ENCODE measurements around the gene ORM1.
"Not testable (repeated sequence)": the region's sequence is repeated elsewhere in the genome, so short reads cannot be mapped to it uniquely, and the experiment has no call there.

Gene ORM1

GRCh38 chr9:114322831-114323531 lies at the start of gene ORM1:
Gene ORM1, plus strand, starts transcription at chr9:114323098. Its CDS starts 36 bp downstream, at chr9:114323134.
- not testable (repeated sequence) for DNase-seq

DNA sequence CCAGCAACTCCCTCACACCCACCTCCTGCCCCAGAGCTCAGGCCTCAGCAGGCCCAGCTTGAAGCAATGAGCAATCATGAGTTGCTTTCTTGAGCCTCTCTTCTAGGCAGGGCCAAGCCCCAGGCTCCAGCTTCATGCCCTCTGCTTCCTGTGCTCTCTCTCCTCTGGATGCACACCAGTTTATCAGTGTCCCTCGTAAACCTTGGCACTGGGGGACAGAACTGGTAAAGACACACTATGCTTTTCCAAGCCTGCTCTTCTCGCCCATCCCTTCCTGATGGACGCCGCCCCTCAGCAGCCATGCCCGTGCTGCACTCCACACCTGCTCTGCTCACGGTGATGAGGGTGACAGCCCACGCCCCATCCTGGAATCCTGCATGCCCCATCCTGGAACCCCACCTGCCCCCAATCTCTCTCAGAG lies 49.4 kb upstream of the ORM1 start:
- DNase-seq = no peak

DNA sequence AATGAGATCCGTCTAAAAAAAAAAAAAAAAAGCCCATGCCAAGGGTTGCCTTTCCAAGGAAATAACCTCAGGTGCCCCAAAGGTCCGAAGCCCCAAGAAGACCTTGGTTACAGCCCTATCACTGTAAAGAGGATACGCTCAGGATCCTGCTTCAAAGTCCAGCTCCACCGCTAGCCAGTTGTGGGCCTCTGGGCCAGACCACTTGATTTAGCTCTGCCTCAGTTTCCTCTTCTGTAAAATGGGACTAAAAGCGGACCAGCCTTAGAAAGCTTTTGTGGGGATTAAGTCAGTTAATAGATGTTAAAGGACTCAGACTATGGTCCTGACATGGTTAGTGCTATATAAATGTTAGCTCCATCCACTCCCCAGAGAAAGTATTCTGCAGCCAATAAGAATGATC lies 48.7 kb upstream of the ORM1 start:
- DNase-seq = no peak

GRCh38 chr9:114275246-114276004 lies 47.5 kb upstream of the ORM1 start:
- no peak for DNase-seq

GRCh38 chr9:114276908-114277821 lies 45.7 kb upstream of the ORM1 start:
- no peak for DNase-seq

- no peak for DNase-seq
These were observed 44.5 kb upstream of the ORM1 start for GRCh38 chr9:114278356-114278755.

DNA sequence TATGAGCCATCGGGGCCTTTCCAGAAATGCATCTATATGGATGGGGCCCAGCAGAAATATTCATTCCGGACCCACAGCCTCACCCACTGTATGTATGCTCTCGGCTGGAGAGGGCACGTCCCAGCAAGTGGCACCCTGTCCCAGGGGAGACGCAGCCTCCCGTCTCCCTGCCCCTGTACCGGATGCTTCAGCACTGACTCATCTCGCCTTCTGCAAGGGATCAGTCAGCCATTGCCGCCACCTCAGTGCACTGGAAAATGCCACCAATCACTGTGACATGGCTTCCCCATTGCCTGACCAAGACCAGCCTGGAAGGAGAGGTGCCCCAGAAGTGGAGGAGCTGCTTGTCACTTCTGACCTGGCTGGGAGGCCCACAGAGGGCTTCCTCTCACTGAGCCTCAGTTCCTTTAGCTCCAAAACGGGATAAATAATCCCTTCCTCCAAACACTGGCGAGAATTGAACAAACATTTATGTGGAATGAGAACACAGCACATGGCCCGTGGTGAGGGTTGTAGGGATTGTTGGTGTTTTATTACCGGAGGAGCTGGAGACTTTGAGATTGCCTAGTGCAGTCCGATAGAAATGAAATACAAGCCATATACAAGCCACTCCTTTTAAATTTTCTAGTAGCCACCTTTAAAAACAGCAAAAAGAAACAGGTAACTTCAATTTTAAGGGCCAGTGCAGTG lies 43.9 kb upstream of the ORM1 start:
- DNase-seq = no peak

- DNase-seq = no peak
These were observed 43.2 kb upstream of the ORM1 start for GRCh38 chr9:114279693-114280092.

DNA sequence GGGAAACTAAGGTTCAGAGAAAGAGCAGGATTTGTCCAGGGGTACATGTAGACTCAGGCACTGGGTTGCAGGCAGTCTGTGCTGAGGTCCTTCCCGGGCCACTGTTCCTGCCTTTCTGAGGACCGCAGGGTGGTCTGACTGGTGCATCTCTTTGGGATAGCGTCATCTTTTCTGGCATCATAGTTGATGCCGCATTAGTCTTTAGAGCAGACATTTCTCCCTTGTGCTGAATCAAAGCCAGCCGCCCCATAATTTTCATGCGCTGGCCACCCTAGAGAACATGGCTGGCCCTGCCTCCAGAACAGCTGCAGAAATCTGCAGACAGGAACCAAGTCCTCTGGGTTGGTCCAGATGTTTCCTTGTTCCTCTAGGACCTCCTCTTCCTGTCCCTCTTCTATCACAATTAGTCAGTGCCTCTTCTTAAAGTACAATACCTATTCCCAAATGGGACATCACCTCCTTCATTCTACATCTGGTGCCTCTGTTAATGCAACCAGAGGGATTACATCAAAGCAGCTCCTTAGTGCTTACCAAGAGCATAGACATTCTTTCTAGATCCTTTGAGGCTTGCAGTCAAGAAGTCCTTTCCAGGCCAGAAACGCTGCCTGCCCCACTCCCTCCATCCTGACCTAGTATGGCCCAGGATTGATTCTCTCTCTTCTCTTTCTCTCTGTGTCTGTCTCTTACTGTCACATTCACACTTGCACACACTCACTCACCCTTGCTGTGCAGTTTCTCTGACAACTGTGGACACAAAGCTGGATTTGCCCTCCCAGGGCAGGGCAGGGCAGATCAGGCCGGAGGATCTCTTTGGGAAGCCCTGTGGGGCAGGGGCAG lies 42.0 kb upstream of the ORM1 start:
- DNase-seq = no peak

- no peak for DNase-seq
These were observed 41.3 kb upstream of the ORM1 start for GRCh38 chr9:114281473-114282103.

DNA sequence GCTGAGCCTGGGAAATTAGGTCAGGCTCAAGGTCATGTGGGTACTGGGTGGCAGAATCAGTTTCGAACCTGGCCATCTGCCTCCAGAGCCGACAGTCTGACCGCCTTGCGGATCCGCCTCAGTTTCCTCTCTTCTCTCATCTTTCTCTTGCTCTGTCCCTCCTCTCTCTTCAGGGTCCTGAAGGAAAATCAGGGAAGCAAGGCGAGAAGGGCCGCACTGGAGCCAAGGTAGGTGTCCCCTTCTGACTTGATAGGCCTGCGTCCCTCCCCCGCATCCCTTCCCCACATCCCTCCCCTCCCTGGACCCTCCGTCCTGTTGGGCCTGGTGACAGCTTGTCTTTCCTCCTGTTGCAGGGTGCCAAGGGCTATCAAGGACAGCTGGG lies 40.8 kb upstream of the ORM1 start:
- no peak for DNase-seq

DNA sequence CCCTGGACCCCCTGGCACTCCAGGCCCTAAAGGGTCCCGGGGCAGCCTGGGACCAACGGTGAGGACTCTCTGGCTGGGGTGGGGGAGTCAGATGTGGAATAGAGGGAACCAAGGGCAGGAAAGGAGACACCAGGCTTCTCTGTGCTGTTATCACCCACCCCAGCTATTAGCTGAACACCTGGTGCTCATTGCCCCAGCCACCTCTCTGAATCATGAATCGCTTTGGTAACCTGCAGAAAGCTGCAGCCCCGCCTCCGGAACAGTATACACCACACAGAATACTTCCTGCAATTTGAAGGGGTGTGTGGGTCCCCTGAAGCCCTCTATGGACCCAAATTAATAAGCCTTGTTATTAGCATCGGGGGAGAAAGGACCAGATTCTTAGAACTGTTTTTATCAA lies 40.4 kb upstream of the ORM1 start:
- no peak for DNase-seq

GRCh38 chr9:114282926-114283325 lies 40.0 kb upstream of the ORM1 start:
- no peak for DNase-seq

DNA sequence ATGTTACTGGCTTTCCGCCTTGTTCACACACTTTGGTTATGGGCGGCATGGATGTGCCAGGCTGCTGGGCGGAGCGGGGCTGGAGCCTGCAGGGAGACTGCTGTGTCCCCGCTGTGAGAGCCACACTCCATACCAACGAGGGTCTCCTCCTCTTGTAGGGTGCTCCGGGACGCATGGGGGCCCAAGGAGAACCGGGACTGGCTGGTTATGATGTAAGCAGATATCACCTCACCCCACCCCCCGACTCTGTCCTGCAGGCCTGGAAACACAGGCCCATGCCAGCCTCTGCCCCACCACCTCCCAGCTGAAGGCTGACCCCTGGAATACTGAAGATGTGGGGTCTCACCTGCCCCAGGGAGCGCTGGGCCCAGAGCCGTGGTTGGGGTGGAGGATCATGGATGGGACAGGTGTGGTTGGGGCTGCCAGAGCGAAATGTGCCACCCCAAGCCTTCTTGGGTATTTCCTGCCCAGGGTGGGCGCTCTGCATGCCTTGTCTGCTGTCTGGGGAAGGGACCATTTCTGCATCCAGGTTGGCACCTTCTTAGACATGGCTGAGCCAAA lies 39.3 kb upstream of the ORM1 start:
- DNase-seq = no peak

DNA sequence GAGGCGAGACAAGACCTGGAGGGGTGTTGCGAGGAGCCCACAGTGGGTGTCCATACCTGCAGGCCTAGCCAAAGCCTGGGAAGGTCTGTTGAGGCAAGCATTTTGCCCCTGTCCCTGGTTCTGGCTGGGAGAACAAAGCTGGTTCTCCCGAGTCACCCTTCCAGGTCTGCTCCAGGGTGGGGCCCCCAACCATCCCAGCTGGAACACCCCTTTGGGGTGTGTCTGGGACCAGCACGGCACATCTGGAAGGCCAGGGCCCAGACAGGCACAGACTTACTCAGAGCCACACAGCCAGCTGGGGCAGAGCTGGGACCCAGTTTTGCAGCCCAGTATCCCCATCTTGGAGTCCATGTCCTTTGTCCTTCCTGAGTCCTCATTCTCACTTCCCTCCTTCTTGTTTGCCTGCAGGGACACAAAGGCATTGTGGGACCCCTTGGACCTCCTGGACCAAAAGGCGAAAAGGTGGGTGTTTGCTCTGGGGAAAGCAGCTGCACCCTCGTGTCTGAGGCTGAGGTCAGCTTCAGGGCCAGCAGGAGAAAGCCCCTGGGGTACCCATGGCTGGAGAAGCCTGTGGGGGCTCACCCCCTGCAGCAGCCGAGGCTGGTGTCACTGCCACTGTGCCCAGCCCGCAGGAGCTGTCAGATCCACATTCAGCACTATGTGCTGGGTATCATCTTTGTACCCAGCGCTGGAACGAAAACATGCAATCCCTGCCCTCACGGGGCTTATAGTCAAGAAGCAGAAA lies 38.4 kb upstream of the ORM1 start:
- DNase-seq = no peak

DNA sequence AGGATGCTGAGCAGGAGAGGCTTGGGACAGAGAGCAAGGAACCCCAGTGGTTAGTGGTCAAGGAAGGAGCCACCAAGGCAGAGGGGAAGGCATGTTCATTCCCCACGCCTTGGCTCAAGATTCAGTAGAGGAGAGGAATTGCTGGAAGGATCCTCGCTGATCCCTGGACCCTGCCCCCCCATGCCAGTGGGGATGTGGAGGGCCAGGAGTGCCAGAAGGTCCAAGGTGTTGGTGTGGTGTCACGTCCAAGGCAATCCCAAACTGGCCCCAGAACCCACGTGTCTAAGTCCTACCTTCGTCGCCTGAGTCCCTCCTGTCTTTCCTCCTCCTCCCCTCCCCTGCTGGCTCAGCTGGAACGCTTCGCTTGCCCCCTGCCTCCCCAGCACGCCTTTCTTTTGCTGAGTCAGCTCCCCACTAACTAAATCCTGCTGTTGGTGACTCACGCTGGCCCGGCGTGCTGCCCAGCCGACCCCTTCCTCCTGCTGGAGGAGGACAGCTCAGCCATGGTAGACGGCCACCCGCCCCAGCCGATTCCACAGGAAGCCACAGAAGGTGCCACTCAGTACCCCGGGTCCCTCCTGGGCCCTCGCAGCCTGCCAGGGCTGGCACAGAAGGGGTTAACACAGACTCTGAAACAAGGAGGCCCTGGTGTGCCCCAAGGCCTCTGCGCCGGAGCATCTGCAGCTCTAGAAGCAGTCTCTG lies 37.6 kb upstream of the ORM1 start:
- no peak for DNase-seq

GRCh38 chr9:114286146-114286679 lies 36.7 kb upstream of the ORM1 start:
- DNase-seq = no peak

DNA sequence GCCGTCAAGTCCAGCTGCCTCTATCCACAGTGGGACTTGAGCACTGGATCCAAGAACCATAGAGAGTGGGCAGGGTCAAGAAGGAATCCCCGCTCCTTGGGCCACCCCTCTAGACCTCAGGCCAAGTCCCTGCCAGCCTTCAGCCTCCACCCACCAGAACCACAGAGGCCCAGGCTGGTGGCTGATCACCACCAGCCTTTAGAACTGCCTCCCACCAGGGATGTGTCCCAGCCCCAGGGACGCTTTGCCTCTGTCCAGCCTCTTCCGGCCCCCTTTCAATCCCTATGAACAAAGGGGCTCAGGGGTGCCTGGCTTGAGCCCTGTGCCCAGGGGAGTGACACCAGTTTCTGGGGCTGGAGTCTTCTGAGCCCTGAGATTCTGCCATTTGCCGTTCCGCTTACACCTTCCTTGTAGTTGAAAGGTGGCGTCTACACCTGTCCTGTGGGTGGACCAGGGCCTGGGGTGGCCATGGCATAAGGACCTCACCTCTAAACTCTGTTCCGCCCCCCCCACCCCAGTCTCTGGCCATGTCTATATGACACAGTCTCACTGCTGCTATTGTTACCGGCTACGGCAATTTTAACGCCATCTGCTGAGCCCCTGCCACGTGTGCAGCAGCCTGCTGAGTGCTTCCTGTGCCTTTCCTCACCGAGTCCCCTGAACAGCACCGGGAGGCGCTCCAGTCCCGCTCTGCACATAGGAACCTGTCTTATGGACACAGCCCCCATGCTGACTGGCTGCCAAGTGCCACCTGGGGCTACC lies 35.7 kb upstream of the ORM1 start:
- DNase-seq = peak; percentile 94

GRCh38 chr9:114287763-114288192 lies 35.1 kb upstream of the ORM1 start:
- no peak for DNase-seq
